ENCODE results near the gene FBXL16. TPM values are rescaled to one million over a fixed set of nuclear protein-coding genes. Genes with fewer than 3 reads are reported as not detected.

The FBXL16 gene
- total and polyA plus RNA-seq, 2 of the 13 experiments (the other 11 are each of a cell fraction or from before 2014, with no cell fraction given): 0.22 to 2.0 TPM

DNA sequence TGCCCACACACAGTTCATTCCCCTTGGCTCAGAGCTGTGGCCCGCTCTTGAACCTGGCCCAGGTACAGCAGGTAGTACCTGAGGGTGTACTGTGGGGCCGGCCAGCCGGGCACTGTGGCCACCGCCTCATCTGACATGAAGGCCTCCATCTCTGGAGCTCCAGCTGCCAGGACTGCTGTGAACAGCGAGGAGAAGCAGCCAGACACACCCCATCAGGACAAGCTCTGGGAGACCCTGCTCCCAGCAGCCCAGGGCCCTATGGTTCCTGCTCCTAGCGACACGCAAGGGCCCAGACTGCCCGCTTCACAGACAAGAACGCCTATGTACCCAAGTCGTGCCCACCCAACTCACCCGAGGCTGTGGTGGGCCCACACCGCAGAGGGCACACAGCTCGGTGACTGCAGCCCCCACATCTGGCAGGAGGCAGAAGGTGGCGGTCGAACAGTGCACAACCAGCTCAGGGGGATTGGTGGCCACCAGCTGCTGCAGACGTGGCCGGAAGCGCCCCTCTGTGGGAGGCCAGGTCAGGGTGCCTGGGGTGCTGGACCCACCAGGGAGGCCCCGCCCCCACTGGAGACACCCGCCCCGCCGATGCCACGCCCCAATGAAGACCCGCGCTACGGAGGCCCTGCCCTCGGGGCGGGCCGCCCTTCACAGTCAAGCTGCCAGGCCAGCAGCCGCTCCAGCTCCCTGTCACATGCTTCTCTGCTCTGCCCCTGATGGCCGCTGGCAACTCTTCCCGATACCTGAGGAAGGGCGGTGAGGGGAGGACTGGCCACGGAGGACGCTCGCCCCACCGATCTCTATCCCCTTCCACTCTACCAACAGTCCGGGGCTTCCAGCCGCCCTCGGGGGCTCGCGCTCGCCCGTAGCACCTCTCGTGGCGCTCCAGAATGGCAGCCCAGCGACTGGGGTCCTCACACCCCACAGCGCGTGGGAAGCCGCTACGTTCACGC lies 26.5 kb downstream of the FBXL16 start (continued):
- TF ChIP-seq ZNF674 (CRISPR knock-in tag; IDR thresholded peaks at IDR 0.05; ENCODE audit: low read depth): peak; percentile 33; the same call in 1 of the 2 replicates
- no peak for TF ChIP-seq ZNF441 (CRISPR knock-in tag; IDR thresholded peaks at IDR 0.05; ENCODE audit: borderline replicate concordance)
- TF ChIP-seq NR1H2 (CRISPR knock-in tag; IDR thresholded peaks at IDR 0.05; ENCODE audit: borderline replicate concordance, low read depth): no peak
- no peak for TF ChIP-seq ZFP36L1 (CRISPR knock-in tag; IDR thresholded peaks at IDR 0.05)
- peak; percentile 32 to 76; a peak in 2 of 4 replicates for TF ChIP-seq POLR2A (IDR thresholded peaks at IDR 0.05; ENCODE audit: insufficient read depth in 1 of 2, low read depth in 2 of 2, low read length in 2 of 2)
- TF ChIP-seq, protein P1, sequence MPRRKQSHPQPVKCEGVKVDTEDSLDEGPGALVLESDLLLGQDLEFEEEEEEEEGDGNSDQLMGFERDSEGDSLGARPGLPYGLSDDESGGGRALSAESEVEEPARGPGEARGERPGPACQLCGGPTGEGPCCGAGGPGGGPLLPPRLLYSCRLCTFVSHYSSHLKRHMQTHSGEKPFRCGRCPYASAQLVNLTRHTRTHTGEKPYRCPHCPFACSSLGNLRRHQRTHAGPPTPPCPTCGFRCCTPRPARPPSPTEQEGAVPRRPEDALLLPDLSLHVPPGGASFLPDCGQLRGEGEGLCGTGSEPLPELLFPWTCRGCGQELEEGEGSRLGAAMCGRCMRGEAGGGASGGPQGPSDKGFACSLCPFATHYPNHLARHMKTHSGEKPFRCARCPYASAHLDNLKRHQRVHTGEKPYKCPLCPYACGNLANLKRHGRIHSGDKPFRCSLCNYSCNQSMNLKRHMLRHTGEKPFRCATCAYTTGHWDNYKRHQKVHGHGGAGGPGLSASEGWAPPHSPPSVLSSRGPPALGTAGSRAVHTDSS (CRISPR knock-in tag; conservative IDR thresholded peaks at IDR 0.05): no peak
- no peak for TF ChIP-seq RCOR2 (CRISPR knock-in tag; IDR thresholded peaks at IDR 0.05)
- no peak for TF ChIP-seq NFATC3 (CRISPR knock-in tag; IDR thresholded peaks at IDR 0.05)
- no peak for TF ChIP-seq ZNF10 (CRISPR knock-in tag; IDR thresholded peaks at IDR 0.05; ENCODE audit: borderline replicate concordance, low read depth)
- TF ChIP-seq, protein P2, sequence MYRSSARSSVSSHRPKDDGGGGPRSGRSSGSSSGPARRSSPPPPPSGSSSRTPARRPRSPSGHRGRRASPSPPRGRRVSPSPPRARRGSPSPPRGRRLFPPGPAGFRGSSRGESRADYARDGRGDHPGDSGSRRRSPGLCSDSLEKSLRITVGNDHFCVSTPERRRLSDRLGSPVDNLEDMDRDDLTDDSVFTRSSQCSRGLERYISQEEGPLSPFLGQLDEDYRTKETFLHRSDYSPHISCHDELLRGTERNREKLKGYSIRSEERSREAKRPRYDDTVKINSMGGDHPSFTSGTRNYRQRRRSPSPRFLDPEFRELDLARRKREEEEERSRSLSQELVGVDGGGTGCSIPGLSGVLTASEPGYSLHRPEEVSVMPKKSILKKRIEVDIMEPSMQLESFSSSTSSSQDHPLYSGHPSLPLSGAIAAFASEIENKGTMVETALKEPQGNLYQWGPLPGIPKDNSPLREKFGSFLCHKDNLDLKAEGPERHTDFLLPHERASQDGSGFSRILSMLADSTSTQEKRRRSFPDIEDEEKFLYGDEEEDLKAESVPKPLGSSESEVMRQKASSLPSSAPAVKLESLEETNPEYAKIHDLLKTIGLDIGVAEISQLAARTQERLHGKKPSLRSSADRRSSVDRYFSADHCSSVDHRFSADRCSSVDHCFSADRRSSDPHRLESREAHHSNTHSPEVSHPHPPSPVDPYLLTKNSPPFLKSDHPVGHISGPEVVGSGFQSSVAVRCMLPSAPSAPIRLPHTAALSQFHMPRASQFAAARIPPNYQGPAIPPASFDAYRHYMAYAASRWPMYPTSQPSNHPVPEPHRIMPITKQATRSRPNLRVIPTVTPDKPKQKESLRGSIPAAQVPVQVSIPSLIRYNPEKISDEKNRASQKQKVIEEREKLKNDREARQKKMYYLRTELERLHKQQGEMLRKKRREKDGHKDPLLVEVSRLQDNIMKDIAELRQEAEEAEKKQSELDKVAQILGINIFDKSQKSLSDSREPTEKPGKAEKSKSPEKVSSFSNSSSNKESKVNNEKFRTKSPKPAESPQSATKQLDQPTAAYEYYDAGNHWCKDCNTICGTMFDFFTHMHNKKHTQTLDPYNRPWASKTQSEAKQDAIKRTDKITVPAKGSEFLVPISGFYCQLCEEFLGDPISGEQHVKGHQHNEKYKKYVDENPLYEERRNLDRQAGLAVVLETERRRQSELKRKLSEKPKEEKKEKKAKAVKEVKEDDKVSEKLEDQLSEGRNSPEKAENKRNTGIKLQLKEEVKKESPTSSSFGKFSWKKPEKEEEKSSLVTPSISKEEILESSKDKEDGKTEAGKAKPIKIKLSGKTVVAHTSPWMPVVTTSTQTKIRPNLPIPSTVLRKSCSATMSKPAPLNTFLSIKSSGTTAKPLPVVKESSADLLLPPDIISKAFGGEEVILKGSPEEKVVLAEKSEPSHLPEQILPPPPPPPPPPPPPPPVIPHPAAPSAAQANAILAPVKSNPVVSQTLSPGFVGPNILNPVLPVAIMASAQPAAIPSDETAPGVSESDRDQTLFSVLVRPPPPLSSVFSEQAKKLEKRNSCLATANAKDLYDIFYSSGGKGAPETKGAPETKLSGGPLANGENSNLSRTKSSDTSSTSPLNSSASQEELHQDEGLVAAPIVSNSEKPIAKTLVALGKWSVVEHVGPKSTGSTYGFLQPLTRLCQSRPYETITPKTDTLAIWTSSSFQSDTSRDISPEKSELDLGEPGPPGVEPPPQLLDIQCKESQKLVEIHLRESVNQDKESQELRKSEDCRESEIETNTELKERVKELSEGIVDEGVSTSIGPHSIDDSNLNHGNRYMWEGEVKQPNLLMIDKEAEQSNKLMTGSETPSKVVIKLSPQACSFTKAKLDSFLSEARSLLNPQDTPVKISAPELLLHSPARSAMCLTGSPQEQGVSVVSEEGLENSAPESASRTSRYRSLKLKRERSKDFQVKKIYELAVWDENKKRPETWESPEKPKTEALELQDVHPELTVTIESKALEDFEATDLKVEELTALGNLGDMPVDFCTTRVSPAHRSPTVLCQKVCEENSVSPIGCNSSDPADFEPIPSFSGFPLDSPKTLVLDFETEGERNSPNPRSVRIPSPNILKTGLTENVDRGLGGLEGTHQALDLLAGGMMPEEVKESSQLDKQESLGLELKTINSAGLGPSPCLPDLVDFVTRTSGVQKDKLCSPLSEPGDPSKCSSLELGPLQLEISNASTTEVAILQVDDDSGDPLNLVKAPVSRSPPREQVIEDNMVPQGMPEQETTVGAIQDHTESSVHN (CRISPR knock-in tag; IDR thresholded peaks at IDR 0.05): no peak
- no peak for TF ChIP-seq PRPF4 (IDR thresholded peaks at IDR 0.05; ENCODE audit: low read depth, low read length, poor library complexity, severe bottlenecking)
- TF ChIP-seq, protein P3, sequence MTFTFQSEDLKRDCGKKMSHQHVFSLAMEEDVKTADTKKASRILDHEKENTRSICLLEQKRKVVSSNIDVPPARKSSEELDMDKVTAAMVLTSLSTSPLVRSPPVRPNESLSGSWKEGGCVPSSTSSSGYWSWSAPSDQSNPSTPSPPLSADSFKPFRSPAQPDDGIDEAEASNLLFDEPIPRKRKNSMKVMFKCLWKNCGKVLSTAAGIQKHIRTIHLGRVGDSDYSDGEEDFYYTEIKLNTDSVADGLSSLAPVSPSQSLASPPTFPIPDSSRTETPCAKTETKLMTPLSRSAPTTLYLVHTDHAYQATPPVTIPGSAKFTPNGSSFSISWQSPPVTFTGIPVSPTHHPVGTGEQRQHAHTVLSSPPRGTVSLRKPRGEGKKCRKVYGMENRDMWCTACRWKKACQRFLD (CRISPR knock-in tag; IDR thresholded peaks at IDR 0.05; ENCODE audit: borderline replicate concordance): no peak
- no peak for TF ChIP-seq FOSL1 (CRISPR knock-in tag; IDR thresholded peaks at IDR 0.05; ENCODE audit: borderline replicate concordance)
- TF ChIP-seq ATF1 (CRISPR knock-in tag; IDR thresholded peaks at IDR 0.05): no peak
- 0 out of 2 replicates have a peak, but pooled peaks have one; percentile 68 for TF ChIP-seq ZNF556 (CRISPR knock-in tag; IDR thresholded peaks at IDR 0.05; ENCODE audit: borderline replicate concordance)
- no peak for TF ChIP-seq SETDB1 (CRISPR knock-in tag; IDR thresholded peaks at IDR 0.05; ENCODE audit: borderline replicate concordance)
- no peak for TF ChIP-seq SATB2 (CRISPR knock-in tag; IDR thresholded peaks at IDR 0.05)
- TF ChIP-seq SRSF1 (optimal IDR thresholded peaks at IDR 0.05; ENCODE audit: low read depth, low read length): peak; percentile 15
